DOHH2 (cell line): ENCODE measurements around the gene SUGCT.

Experiments used
- H3F3A ChIP-seq: fragments of 200-600 bp; sonication (generic), shearing (Covaris generic); 2 replicates; pipeline ENCODE4 v1.6.0; 2016; ENCODE audit warnings: antibody characterized with exemption, mild to moderate bottlenecking; ENCODE audit not compliant: control insufficient read depth, insufficient read depth
- H3K27ac ChIP-seq: fragments of 200-600 bp; sonication (generic); 2 replicates; pipeline ENCODE4 v1.5.1; 2014; ENCODE audit warnings: low read depth, mild to moderate bottlenecking, low read length, moderate library complexity
- H3K27me3 ChIP-seq: fragments of 200-600 bp; sonication (generic); 2 replicates; pipeline ENCODE4 v1.6.1; 2014; ENCODE audit warnings: mild to moderate bottlenecking, low read length, mixed read lengths; ENCODE audit not compliant: control insufficient read depth
- H3K36me3 ChIP-seq: fragments of 200-600 bp; sonication (generic); 2 replicates; pipeline ENCODE4 v1.6.1; 2014; ENCODE audit warnings: mild to moderate bottlenecking, low read length, moderate library complexity, mixed read lengths; ENCODE audit not compliant: control insufficient read depth
- H3K4me1 ChIP-seq: fragments of 200-600 bp; sonication (generic); 2 replicates; pipeline ENCODE4 v1.6.1; 2014; ENCODE audit warnings: mild to moderate bottlenecking, low read length, mixed read lengths; ENCODE audit not compliant: control insufficient read depth
- H3K4me2 ChIP-seq: fragments of 200-600 bp; sonication (generic); 2 replicates; pipeline ENCODE4 v1.6.0; 2014; ENCODE audit warnings: mild to moderate bottlenecking, low read length, moderate library complexity
- H3K4me3 ChIP-seq: fragments of 200-600 bp; sonication (generic); 2 replicates; pipeline ENCODE4 v1.5.1; 2014; ENCODE audit warnings: mild to moderate bottlenecking, low read length, mixed read lengths
- H3K79me2 ChIP-seq: fragments of 200-600 bp; sonication (generic); 2 replicates; pipeline ENCODE4 v1.6.1; 2014; ENCODE audit warnings: mild to moderate bottlenecking, low read length, mixed read lengths; ENCODE audit not compliant: control insufficient read depth
- H3K9me2 ChIP-seq: fragments of 200-600 bp; sonication (generic); replicated peaks from 2 replicates; pipeline ENCODE4 v1.6.1; 2014; ENCODE audit warnings: mild to moderate bottlenecking, low read length, mixed read lengths; ENCODE audit not compliant: control insufficient read depth
- H3K9me3 ChIP-seq: fragments of 200-600 bp; sonication (generic); 2 replicates; pipeline ENCODE4 v1.6.1; 2014; ENCODE audit warnings: antibody characterized with exemption, low read length, mixed read lengths; ENCODE audit not compliant: control insufficient read depth, insufficient read depth
- H4K20me1 ChIP-seq: fragments of 200-600 bp; sonication (generic); 2 replicates; pipeline ENCODE4 v1.6.0; 2014; ENCODE audit warnings: low read depth, mild to moderate bottlenecking, antibody characterized with exemption, low read length, moderate library complexity; ENCODE audit not compliant: control insufficient read depth, insufficient read depth
- CTCF ChIP-seq: fragments of 200-600 bp; sonication (generic); IDR thresholded peaks from one replicate; pipeline ENCODE4 v1.5.1; 2014; ENCODE audit warnings: antibody characterized with exemption, mild to moderate bottlenecking, low read depth, low read length; ENCODE audit not compliant: poor library complexity, severe bottlenecking
- EZH2phosphoT487 ChIP-seq: fragments of 200-600 bp; sonication (generic); IDR thresholded peaks from 2 replicates; pipeline ENCODE4 v1.6.1; 2017; ENCODE audit warnings: borderline replicate concordance, mild to moderate bottlenecking, antibody characterized with exemption, low read length, moderate library complexity, mixed read lengths

SUGCT gene

GRCh38 chr7:40507166-40507565, 372.4 kb downstream of the SUGCT start:
- Histone ChIP-seq H3K79me2 (no peaks in the 10 kb centered on the region), H3K27me3 (no peaks in the 10 kb centered on the region), H3K9me3 (no peaks in the 10 kb centered on the region), H3K9me2 (no peaks in the 10 kb centered on the region), H3K27ac (no peak overlapping the region), H3K4me2 (no peak overlapping the region), H3K36me3 (no peaks in the 10 kb centered on the region), H3K4me1 (no peaks in the 10 kb centered on the region), H4K20me1 (no peaks in the 10 kb centered on the region), H3F3A (no peaks in the 10 kb centered on the region), H3K4me3 (no peak overlapping the region)
- TF ChIP-seq EZH2phosphoT487 (no peak), CTCF (peak; percentile 76)

- Histone ChIP-seq H3K27ac (no peak overlapping the region), H3F3A (no peaks in the 10 kb centered on the region), H3K4me3 (no peak overlapping the region), H3K79me2 (no peaks in the 10 kb centered on the region), H4K20me1 (no peaks in the 10 kb centered on the region), H3K4me2 (no peak overlapping the region), H3K9me2 (no peaks in the 10 kb centered on the region), H3K9me3 (no peaks in the 10 kb centered on the region), H3K27me3 (no peaks in the 10 kb centered on the region), H3K4me1 (no peaks in the 10 kb centered on the region), H3K36me3 (no peaks in the 10 kb centered on the region)
- TF ChIP-seq EZH2phosphoT487 (no peak), CTCF (no peak)
These were observed 374.6 kb downstream of the SUGCT start for GRCh38 chr7:40509287-40509996.

- no peak overlapping the region for H3K27ac ChIP-seq
- no peaks in the 10 kb centered on the region for H3K9me3 ChIP-seq
- H3K79me2 ChIP-seq = no peaks in the 10 kb centered on the region
- no peaks in the 10 kb centered on the region for H3K36me3 ChIP-seq
- no peak overlapping the region for H3K4me3 ChIP-seq
- H3K4me1 ChIP-seq = no peaks in the 10 kb centered on the region
- no peaks in the 10 kb centered on the region for H3K9me2 ChIP-seq
- TF ChIP-seq EZH2phosphoT487 = no peak
- no peak for TF ChIP-seq CTCF
- H3F3A ChIP-seq = no peaks in the 10 kb centered on the region
- no peak overlapping the region for H3K4me2 ChIP-seq
- no peaks in the 10 kb centered on the region for H4K20me1 ChIP-seq
- H3K27me3 ChIP-seq = no peaks in the 10 kb centered on the region
These were observed 381.6 kb downstream of the SUGCT start for GRCh38 chr7:40516376-40516775.
